ENCODE measurements around the gene PPT1.

DNA sequence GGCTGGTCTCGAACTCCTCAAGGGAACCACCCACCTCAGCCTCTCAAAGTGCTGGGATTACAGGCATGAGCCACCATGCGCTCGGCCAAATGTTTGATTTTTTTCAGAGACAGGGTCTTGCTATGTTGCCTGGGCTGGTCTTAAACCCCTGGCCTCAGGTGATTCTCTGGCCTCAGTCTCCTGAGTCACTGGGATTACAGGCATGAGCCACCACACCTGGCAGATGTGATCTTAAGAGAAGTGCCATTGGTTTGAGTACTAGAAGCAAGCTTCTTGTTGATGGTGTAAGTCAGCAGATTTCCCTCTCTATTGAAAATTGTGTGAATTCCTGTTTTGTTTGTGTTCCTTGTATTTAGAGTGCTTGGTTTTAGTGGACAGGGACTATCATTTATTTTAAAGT is 51.3 kb downstream of the PPT1 start:
- TF ChIP-seq, protein P1, sequence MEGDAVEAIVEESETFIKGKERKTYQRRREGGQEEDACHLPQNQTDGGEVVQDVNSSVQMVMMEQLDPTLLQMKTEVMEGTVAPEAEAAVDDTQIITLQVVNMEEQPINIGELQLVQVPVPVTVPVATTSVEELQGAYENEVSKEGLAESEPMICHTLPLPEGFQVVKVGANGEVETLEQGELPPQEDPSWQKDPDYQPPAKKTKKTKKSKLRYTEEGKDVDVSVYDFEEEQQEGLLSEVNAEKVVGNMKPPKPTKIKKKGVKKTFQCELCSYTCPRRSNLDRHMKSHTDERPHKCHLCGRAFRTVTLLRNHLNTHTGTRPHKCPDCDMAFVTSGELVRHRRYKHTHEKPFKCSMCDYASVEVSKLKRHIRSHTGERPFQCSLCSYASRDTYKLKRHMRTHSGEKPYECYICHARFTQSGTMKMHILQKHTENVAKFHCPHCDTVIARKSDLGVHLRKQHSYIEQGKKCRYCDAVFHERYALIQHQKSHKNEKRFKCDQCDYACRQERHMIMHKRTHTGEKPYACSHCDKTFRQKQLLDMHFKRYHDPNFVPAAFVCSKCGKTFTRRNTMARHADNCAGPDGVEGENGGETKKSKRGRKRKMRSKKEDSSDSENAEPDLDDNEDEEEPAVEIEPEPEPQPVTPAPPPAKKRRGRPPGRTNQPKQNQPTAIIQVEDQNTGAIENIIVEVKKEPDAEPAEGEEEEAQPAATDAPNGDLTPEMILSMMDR (IDR thresholded peaks at IDR 0.05) = no peak
- TF ChIP-seq EP300 (IDR thresholded peaks at IDR 0.05) = no peak

Measured in gastroesophageal sphincter (tissue), 3 donors.